Endometrial microvascular endothelial cells (primary cell): Measurements from ENCODE around the gene RAB29. TPM values are rescaled to one million over a fixed set of nuclear protein-coding genes. Genes with fewer than 3 reads are reported as not detected.
"Not testable (repeated sequence)": the region's sequence is repeated elsewhere in the genome, so short reads cannot be mapped to it uniquely, and the experiment has no call there.

Source experiments
- in situ Hi-C: cut with HindIII; loops from 2 replicates; pipeline ENCODE4 v1.10.0; 2017; ENCODE audit warnings: low sequenced_read_pairs, low pct_unique_long_range_greater_than_20kb; ENCODE audit errors: inconsistent ontology term
- total RNA-seq: library from RNA; depleted of rRNA; stranded (reverse); fragments of >200 nt; gene quantifications from one replicate; pipeline ENCODE4 v1.2.3, GENCODE V29; 2015; ENCODE audit errors: inconsistent ontology term

RAB29 gene, protein sequence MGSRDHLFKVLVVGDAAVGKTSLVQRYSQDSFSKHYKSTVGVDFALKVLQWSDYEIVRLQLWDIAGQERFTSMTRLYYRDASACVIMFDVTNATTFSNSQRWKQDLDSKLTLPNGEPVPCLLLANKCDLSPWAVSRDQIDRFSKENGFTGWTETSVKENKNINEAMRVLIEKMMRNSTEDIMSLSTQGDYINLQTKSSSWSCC
- 29.9 TPM for total RNA-seq

DNA sequence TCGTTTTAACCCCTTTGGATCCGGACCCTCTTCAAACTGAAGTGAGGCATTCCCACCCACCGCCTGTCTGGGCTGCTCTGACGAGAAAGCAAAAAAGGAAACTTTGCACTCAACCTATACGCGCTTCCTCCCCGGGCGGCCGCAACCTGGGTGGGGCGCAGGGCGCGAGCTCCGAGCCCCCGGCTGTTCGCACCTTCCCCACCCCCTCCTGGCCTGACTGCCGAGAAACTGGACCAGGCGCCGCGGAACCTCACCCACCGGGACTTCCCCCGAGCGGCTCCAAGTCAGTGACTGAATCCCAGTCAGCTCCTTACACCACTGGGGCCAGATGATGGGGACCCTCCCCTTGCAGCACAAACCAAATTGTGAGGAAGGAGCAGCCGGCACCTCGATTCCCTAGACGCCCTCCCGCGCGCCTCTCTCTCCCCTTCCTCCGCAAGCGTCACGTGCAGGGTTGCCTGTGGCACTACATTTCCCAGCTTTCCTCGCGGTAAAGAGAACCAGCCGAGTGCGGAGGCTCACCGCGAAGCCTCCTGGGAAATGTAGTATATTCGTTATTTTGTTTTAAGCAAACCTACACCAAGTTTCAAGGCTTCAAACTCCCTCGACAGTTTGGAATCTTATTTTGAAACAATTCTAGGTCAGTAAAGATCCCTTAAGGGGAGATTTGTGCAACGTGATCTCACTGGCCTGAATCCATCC lies at the start of gene RAB29:
Gene RAB29 (minus strand): TSS at position 468 of the 702 bp plus-strand sequence. CDS start 526 bp downstream, outside the sequence.
- in situ Hi-C loops: loop anchor here (25.0 kb wide), 1 partner anchor 337 kb away; the partner anchor contains the start of gene AVPR1B

DNA sequence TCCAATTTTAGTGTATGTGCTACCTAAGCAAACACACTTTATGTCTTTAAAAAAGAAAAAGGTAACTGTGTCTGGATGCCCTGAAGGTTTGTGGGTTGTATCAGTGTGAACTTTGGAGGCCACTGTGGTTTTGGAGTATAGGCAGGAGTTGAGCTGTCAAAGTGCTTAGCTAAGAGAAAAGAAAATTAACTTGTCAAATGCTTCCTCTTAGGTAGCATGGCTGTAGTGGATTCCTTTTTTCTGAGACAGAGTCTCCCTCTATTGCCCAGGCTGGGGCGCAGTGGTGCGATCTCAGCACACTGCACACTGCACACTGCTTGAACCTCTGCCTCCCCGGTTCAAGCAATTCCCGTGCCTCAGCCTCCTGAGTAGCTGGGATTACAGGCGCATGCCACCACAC lies 48.9 kb upstream of the RAB29 start:
- in situ Hi-C loops: no loop called here

DNA sequence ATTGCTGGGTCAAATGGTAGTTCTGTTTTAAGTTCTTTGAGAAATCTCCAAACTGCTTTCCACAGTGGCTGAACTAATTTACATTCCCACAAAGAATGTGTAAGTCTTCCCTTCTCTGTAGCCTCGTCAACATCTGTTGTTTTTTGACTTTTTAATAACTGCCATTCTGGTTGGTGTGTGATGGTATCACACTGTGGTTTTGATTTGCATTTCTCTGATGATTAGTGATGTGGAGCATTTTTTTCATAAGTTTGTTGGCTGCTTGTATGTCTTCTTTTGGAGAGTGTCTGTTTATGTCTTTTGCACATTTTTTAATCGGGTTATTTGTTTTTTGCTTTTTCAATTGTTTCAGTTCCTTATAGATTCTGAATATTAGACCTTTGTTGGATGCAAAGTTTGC lies 48.0 kb upstream of the RAB29 start:
- in situ Hi-C loops: not testable (repeated sequence)

DNA sequence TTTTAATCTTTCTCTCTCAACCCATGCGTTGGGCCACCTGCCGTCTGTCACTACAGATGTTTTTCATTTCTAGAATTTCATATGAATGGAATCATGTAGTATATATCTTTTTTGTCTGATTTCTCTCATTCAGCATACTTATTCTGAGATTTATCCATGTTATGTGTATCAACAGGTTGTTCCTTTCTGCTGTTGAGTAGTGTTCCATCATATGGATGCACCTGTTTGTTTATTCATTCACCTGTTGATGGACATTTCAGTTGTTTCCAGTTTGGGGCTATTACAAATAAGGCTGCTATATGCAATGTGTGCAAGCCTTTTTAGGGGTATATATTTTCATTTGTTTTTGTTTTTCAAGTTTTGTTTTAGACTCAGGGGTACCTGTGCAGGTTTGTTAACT lies 47.1 kb upstream of the RAB29 start:
- in situ Hi-C loops: no loop called here

DNA sequence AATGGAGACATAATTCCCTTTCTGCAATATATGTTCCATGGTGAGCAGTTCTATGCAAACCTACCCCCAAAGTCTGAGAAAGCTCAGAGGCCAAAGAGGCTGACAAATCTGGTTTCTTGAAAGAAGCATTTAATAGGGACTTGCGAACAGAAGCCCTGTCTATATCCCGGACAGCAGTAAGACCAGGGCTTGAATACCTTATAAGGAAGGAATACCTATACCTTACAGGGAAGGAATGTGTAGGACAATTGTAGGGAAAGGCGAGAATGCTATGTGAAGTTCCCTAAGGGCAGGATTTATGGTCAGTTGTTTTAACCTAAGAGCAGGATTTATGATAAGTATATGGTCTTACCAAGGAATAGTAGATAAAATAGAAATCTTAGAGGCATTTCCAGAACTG lies 42.7 kb upstream of the RAB29 start:
- in situ Hi-C loops: no loop called here

DNA sequence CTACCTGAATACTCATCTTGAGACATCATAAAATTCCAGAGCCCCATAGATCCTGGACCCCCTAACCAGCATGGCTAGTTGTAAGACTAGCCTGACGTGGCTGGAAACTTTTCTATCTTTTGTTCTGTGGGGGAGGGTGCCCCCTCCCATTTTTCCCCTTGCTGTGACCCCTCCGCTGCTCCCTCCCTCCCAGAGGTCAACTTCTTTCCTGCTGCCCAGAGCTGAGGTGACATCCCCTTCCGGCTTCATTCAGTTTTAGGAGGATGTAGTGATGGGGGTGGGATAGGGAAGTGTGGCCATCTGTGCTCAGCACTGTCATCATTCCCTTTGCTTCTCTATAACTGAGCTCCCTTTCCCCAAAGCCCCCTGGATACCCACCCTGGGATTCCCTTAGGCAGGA lies 42.1 kb upstream of the RAB29 start:
- in situ Hi-C loops: no loop called here

DNA sequence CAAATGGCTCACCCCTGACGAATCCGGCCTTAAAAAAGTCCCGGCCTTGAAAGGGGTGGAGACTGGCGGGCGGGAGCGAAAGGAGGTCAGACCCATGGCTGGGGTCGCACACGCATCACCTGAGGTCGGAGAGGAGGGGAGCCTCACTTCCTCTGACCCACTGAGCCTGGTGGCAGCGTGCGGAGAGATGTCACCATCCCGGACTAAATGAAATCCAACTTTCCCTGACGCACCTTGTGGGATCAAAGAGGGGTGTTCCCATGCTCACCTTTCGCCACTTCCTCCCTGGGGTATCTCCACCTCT lies 38.4 kb upstream of the RAB29 start:
- in situ Hi-C loops: no loop called here

DNA sequence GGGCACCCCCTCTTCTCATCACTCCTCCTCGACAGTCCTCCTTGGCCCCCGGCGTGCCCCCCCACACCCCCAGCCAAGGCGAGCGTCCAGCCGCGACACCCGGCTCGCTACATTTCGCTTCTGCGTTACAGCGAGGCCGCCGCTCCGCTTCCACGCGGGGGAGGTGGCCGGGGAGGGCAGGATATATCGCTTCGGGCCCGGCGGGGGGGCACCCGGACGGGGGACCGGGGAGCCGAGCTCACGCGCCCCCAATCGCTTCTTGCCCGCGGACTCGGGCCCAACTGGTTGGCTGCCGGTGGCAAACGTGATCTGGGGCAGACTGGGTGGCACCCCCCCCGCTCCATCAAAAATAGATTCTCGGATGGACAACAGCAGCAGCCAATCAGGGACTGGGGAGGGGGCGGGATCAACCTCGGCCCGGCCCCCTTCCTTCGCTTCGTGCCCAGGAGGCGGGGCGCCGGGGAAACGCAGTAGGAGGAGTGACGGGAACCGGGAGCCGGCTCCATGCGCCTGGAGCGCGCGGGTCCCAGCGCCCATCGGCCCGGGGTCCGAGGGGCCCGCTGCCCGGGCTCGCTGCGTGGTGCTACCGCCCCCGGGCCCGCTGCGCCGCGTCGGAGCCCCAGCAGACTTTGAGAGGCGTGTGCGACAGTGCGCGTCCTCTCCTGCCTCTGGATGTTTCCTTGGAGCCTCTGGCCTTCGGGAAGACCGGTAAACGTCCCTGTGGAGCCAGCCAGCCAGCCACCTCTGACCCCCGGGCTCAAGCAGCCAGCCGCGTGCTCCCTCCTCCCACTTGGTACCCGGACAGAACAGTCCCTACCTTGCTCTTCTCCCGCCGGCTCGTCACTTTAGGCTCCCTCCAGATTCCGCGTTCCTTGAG lies 37.8 kb upstream of the RAB29 start, which contains the start of gene SLC41A1:
Gene SLC41A1 (minus strand): TSS at position 321 of the 877 bp plus-strand sequence. CDS start 2,757 bp downstream, outside the sequence.
- in situ Hi-C loops: no loop called here

DNA sequence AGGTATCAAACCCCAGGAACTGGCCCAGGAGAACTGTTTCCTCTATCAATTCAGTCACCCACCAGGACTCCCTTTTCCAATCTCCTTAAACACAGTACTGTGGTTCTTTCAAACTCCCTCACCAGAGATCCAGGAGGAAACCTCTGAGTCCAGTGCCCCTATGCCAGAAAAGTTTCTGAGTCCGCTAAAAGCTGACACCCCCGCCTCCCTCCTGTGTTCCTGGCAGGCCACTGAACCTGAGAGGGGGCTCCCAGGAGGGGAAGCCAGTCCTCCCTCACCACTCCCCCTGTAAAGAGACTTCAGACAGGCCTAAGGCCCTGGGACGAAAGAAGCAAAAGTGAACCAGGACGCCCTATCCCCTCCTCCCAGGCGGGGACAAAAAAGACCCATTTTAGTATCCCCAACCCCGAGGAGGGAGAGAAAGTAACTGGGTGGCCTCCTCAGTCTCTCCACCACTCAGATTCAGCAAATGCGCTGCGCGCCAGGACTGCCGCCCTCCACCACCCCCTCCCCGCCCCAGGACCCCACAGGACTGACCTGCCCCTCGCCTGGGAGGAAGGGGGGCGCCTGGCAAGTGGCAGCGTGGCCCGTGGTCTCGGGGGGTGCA lies 37.1 kb upstream of the RAB29 start:
- in situ Hi-C loops: no loop called here

DNA sequence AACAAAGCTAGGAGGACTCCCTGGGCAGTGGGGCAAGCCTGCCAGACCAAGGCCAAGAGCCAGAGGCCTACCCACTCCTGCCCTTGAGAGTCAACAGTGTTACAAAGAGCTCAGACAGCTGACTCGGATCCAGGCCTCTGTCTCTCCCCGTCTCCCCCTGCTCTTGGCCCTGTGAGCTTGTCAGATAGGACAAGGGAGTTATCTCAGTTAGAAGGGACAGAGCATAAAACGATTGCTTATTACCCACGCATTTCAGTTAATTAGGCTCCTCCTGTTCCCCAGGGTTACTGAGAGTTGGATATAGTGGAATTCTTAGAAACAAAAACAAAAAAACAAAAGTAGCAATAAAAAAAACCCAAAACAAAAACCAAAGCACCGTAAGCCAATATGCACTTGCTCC lies 36.4 kb upstream of the RAB29 start:
- in situ Hi-C loops: no loop called here

DNA sequence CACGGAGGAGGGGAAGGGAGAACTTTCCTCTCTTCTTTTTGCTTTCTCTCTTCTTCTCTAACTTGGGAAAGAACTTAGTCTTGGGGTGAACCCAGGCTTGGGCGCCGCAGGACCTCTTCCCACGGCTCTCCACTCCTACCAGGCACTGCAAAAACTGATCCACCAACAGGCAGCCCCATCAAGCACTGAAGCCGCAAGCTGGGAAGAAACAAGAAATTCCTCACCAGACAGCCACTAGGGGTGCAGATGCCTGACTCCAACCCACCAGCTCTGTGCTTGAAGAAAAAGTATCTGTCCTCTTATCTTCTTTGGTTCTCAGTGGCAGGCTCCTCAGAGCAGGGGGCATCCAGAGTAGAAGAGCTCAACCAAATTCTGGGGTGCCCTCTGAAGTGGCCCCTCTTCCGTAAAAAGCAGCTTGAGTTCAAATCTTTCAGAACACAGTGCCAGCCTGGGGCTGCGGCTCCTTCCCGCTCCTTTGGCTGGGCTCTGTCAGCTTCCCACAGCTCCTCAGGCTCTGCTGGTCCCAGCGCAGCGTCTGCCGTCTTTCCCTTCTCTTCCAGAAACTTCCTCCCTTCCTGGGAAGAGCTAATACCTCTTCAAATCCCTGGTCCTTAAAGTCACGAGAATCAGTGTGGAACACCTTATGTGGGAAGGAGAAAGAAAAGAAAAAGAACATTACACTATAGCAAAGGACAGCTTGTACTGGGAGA lies 35.3 kb upstream of the RAB29 start:
- in situ Hi-C loops: no loop called here

DNA sequence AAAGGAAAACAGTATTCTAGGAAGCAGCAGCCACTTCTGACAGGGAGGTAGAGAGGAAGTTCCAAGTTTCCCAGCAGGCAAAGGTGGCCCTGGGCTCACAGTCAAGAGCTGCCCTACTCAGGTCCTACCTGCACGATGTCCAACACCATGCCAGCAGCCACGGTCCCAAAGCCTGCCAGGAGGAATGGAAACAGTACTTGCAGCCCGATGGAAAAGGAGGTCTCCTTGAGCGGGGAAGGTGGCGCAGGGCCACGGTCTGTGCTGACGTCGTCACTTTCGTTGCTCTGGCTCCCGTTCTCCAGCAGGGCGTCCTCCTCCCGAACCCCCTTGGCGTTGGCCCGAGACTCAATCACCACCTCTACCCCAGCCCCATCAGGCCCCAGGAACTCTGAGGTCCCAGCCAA lies 34.7 kb upstream of the RAB29 start:
- in situ Hi-C loops: no loop called here

DNA sequence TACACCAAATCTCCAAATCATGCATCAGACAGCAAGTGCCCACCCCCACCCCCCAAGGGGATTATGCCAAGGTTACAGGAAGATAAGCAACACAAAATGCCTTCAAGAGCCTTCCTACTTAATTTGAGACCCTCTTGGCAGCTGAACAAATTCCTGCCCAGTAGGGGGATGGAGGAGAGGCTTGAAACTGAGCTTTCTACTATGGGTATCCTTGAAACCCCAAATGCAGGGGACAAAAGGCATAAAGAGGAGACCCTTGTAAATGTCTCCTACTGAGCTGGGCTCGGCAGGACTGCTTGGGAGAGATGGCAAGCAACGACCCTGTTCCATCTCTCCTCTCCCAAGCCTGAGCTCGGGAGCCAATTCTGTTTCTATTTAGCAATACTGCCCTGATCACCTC lies 34.2 kb upstream of the RAB29 start:
- in situ Hi-C loops: no loop called here

DNA sequence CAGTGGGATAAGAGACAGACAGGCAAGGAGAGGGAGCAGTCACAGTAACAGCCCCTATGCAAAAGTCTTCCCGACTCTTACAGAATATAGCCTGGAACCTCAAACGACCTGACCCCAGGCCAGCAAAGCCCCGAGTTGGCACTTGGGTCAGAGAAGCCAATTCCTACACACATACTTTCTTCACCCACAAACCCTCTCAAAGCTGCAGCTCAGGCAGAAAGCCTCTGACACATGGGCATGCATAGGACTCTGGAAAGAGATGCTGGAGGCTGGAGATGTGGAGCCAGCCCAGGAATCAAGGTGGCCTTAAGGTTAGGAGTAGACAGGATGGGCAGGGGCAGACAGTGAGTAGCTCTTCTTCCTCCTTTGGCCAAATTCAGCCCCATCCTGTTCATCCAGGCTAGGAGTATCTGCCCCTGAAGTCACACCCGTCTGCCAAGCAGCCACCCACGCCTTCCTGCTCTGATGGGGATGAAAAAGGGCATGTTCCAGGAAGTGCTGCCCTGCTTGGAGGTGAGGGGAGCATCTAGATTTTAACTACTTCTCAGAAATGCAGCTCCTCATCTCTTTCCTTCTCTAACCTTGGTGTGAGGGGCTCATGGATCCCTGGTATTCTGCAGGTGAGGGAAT lies 29.9 kb upstream of the RAB29 start:
- in situ Hi-C loops: no loop called here

DNA sequence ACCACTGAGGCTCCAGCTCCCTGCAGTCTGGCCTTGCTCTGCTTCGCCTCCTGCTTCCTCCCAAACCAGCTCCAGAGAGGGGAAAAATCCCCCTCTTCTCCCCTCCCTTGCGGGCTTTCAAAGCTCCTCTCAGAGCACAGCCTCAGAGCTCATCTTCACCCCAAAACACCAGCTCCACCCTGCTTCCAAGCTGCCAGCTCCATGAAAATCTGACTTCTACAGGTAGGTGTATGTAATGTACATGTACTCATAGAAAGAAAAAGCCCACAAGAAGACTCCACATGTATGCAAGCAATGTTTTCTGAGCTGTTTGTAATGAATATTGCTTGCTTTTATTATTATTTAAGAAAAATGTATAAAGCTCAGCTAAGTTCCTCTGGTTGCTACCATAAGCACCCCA lies 29.3 kb upstream of the RAB29 start:
- in situ Hi-C loops: no loop called here

DNA sequence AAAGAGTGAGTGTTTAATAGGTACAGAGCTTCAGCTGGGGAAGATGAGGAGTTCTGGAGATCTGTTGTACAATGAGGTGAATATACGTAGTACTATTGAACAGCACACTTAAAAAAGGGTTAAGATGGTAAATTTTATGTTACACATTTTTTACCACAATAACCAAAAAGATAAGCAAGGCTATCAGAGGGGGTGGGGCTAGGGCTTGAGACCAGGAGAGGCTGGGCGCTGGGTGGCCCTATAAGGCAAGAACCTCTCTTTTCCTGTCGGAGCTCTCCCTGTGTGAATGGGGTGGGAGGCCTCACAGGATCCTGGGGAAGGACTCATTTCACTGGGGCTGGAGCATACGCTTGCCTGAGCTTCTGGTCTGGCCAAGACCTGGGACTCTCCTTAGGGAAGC lies 28.7 kb upstream of the RAB29 start:
- in situ Hi-C loops: no loop called here

DNA sequence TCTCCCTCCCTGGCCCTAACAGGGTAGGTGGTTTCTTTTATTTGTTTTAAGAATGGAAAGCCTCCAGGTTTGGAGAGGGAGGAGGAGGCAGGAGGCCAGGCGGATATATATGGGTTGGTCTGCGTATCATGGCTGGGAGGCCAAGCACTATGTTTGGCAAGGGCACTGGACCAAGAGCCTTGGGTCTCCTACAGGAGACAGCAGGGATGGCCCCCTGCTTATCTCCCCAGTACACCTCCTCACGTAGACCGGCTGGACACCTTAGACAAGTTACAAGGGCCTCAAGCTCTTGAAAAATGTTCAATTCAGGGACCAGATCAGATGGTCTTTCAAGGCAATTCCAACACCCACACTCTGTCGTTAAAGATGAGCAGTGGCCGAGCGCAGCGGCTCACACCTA lies 26.8 kb upstream of the RAB29 start:
- in situ Hi-C loops: no loop called here

DNA sequence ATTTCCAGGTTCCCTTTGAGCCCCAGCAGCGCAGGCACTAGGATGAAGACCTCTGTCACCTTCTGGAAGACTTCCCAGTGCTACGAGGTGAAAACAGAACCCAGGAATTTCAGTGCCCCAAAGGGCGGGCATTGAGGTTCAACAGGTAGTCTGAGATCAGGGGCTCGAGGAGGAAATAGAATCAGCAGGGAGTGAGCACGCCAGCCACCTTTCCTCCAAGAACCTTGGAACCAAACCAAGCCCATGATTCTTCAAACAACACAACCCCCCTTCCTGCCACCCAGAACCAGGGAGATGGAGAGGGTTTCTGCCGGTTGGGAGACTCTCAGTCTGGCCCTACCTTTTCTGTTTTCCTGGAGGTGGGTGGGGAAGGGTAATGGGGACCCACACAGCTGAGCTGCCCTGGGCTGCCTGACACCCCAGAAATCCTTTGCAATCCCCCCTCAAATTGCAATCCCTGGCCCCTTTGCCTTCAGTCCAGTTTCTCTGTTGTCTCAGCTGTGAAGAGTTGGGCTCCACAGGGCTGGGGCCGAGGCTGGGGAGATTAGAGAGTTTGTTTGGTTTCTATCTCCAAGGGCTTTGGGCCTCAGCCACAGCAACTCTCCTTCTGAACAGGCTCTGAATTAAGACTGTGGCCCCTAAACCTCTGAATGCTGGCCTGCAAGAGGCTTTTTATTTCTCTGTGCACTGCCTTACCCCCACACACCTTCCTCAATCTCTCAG lies 25.9 kb upstream of the RAB29 start:
- in situ Hi-C loops: no loop called here
